Neural cell (in vitro differentiated cells): ENCODE data around the gene FGF21. TPM values are rescaled to one million over a fixed set of nuclear protein-coding genes. Genes with fewer than 3 reads are reported as not detected.

Source experiments
- H2AFZ ChIP-seq: fragments of 200-600, 300-800 bp; sonication (generic), shearing (Covaris generic); 2 replicates; pipeline ENCODE4 v1.6.0; 2014; ENCODE audit warnings: low read depth, mild to moderate bottlenecking, antibody characterized with exemption, low read length, moderate library complexity
- H3F3A ChIP-seq: fragments of 200-600 bp; shearing (Covaris generic); 2 replicates; pipeline ENCODE4 v1.6.1; 2016; ENCODE audit warnings: mild to moderate bottlenecking, moderate library complexity, mixed read lengths, antibody characterized with exemption, low read length; ENCODE audit not compliant: insufficient read depth, poor library complexity, severe bottlenecking
- H3K27ac ChIP-seq: fragments of 200-600, 300-800 bp; sonication (generic), shearing (Covaris generic); 2 replicates; pipeline ENCODE4 v1.5.1; 2014; ENCODE audit warnings: mild to moderate bottlenecking, low read length, moderate library complexity
- H3K27me3 ChIP-seq: fragments of 300-800, 200-600 bp; sonication (generic), shearing (Covaris generic); 2 replicates; pipeline ENCODE4 v1.6.0; 2014; ENCODE audit warnings: mild to moderate bottlenecking, low read depth, low read length, moderate library complexity; ENCODE audit not compliant: insufficient read depth
- H3K36me3 ChIP-seq: fragments of 300-800, 200-600 bp; sonication (generic), shearing (Covaris generic); 2 replicates; pipeline ENCODE4 v1.5.1; 2014; ENCODE audit warnings: mild to moderate bottlenecking, antibody characterized with exemption, low read length, moderate library complexity; ENCODE audit not compliant: insufficient read depth
- H3K4me2 ChIP-seq: fragments of 300-800, 200-600 bp; sonication (generic), shearing (Covaris generic); 2 replicates; pipeline ENCODE4 v1.6.0; 2014; ENCODE audit warnings: mild to moderate bottlenecking, low read length
- H3K4me3 ChIP-seq: fragments of 300-800, 200-600 bp; sonication (generic), shearing (Covaris generic); 2 replicates; pipeline ENCODE4 v1.5.1; 2014; ENCODE audit warnings: mild to moderate bottlenecking, low read length, moderate library complexity
- H3K79me2 ChIP-seq: fragments of 200-600 bp; shearing (Covaris generic); replicated peaks from 2 replicates; pipeline ENCODE4 v1.6.0; 2014; ENCODE audit warnings: mild to moderate bottlenecking, low read length, moderate library complexity; ENCODE audit not compliant: insufficient read depth
- H3K9ac ChIP-seq: fragments of 300-800, 200-600 bp; sonication (generic), shearing (Covaris generic); 2 replicates; pipeline ENCODE4 v1.6.1; 2016; ENCODE audit warnings: mild to moderate bottlenecking, low read length, mixed read lengths
- H3K9me2 ChIP-seq: fragments of 200-600 bp; shearing (Covaris generic); 2 replicates; pipeline ENCODE4 v1.6.1; 2016; ENCODE audit warnings: mild to moderate bottlenecking, low read length, mixed read lengths; ENCODE audit not compliant: insufficient read depth
- H3K9me3 ChIP-seq: fragments of 200-600, 300-800 bp; sonication (generic), shearing (Covaris generic); 2 replicates; pipeline ENCODE4 v1.6.1; 2016; ENCODE audit warnings: mild to moderate bottlenecking, mixed run types, low read length, moderate library complexity, mixed read lengths
- H4K20me1 ChIP-seq: fragments of 200-600 bp; shearing (Covaris generic); 2 replicates; pipeline ENCODE4 v1.6.1; 2016; ENCODE audit warnings: mild to moderate bottlenecking, mixed run types; ENCODE audit not compliant: insufficient read depth
- CTCF ChIP-seq: fragments of 450-650 bp; IDR thresholded peaks from 2 replicates; pipeline ENCODE4 v1.5.1; 2014; ENCODE audit warnings: antibody characterized with exemption, mild to moderate bottlenecking, moderate library complexity; ENCODE audit not compliant: poor library complexity, severe bottlenecking
- EZH2 ChIP-seq: fragments of 200-600, 300-800 bp; shearing (Covaris generic), sonication (generic); IDR thresholded peaks from 2 replicates; pipeline ENCODE4 v1.6.1; 2014; ENCODE audit warnings: antibody characterized with exemption, low read length, borderline replicate concordance, mild to moderate bottlenecking; ENCODE audit not compliant: insufficient read depth, poor library complexity, severe bottlenecking
- RAD21 ChIP-seq: fragments of 450-650 bp; conservative IDR thresholded peaks from 2 replicates; pipeline ENCODE4 v1.6.1; 2014; ENCODE audit warnings: antibody characterized with exemption, mild to moderate bottlenecking, moderate library complexity
- REST ChIP-seq: IDR thresholded peaks from 2 replicates; pipeline ENCODE4 v1.6.1; 2012; ENCODE audit warnings: borderline replicate concordance
- TAF1 ChIP-seq: IDR thresholded peaks from 2 replicates; pipeline ENCODE4 v1.6.1; 2012; ENCODE audit warnings: low read depth
- polyA plus RNA-seq: library from polyadenylated mRNA; depleted of rRNA; stranded (reverse); fragments of >200 nt; gene quantifications from 2 replicates; pipeline ENCODE4 v1.2.3, GENCODE V29; 2014

The FGF21 gene
- polyA plus RNA-seq, 1 donor from 2014 or later, result not detected

GRCh38 chr19:48711106-48711662, 44.1 kb upstream of the FGF21 start:
- no peaks in the 10 kb centered on the region for H3K79me2 ChIP-seq
- TF ChIP-seq RAD21 (no peak), EZH2 (no peak), TAF1 (no peak), REST (no peak)
- H3K27me3 ChIP-seq, result no peaks in the 10 kb centered on the region
- no peak overlapping the region for H3K9ac ChIP-seq
- H3K4me2 ChIP-seq, result no peak overlapping the region
- no peaks in the 10 kb centered on the region for H3K36me3 ChIP-seq
- H3K9me2 ChIP-seq, result no peaks in the 10 kb centered on the region
- H2AFZ ChIP-seq, result no peak overlapping the region
- H3K27ac ChIP-seq, result no peak overlapping the region
- H4K20me1 ChIP-seq, result no peaks in the 10 kb centered on the region
- H3F3A ChIP-seq, result no peaks in the 10 kb centered on the region
- H3K9me3 ChIP-seq, result no peaks in the 10 kb centered on the region
- no peak overlapping the region for H3K4me3 ChIP-seq

- peak overlapping the region; percentile 74 for H3K9ac ChIP-seq
These were observed 42.1 kb upstream of the FGF21 start for GRCh38 chr19:48713041-48713863.

More at GRCh38 chr19:48713041-48713863, 42.1 kb upstream of the FGF21 start:
- no peaks in the 10 kb centered on the region for H3K27me3 ChIP-seq
- H3K27ac ChIP-seq, result peak overlapping the region; percentile 48
- H3K9me3 ChIP-seq, result no peaks in the 10 kb centered on the region
- TF ChIP-seq TAF1, result no peak
- peak; percentile 54 for TF ChIP-seq CTCF
- H3K79me2 ChIP-seq, result no peaks in the 10 kb centered on the region
- peak overlapping the region; percentile 49 for H2AFZ ChIP-seq
- no peaks in the 10 kb centered on the region for H3F3A ChIP-seq
- no peaks in the 10 kb centered on the region for H4K20me1 ChIP-seq
- peak overlapping the region; percentile 79 for H3K4me2 ChIP-seq
- H3K9me2 ChIP-seq, result no peaks in the 10 kb centered on the region
- H3K4me3 ChIP-seq, result peak overlapping the region; percentile 87
- H3K36me3 ChIP-seq, result no peaks in the 10 kb centered on the region
